Stromal cell of bone marrow (primary cell): ENCODE results near the gene CCDC85A.
A peak's percentile ranks its signal among the peaks of the same experiment; 100 is the strongest.

Source experiments
- DNase-seq: peaks from one replicate; pipeline ENCODE4 v3.0.0-alpha.2; 2012; ENCODE audit warnings: low read depth

Gene CCDC85A

DNA sequence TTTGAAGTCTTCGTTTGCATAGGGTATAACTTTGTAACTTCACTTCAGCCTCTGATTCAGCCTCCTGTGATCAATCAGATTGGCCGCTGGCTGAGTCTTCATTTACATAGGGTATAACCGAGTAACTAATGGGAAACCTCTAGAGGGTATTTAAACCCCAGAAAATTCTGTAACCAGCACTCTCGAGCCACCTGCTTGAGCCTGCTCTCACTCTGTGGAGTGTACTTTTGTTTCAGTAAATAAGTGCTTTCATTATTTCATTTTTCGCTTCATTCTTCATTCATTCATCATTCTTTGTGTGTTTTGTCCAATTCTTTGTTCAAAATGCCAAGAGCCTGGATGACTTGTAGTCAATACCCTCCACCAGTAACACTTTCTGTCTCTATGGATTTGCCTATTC lies 56.4 kb downstream of the CCDC85A start:
- no peak for DNase-seq

DNA sequence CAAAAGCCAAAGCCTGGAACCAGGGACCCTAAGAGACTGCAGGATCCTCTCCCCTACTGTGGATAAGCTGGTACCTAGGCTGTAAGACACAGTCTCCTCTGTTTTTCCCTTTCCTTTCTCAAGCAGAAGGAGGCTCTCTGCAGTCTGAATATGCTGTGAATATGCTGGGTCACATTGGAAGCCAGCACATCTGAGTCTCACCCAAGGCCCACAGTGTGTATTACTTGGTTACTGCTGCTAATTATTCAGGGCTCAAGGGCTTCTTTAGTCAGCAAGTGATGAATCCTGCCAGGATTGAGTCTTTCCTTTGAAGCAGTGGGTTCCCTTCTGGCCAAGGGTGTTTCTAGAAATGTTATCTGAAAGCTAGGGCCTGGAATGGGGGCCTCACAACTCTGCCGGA lies 60.7 kb downstream of the CCDC85A start:
- DNase-seq = no peak

DNA sequence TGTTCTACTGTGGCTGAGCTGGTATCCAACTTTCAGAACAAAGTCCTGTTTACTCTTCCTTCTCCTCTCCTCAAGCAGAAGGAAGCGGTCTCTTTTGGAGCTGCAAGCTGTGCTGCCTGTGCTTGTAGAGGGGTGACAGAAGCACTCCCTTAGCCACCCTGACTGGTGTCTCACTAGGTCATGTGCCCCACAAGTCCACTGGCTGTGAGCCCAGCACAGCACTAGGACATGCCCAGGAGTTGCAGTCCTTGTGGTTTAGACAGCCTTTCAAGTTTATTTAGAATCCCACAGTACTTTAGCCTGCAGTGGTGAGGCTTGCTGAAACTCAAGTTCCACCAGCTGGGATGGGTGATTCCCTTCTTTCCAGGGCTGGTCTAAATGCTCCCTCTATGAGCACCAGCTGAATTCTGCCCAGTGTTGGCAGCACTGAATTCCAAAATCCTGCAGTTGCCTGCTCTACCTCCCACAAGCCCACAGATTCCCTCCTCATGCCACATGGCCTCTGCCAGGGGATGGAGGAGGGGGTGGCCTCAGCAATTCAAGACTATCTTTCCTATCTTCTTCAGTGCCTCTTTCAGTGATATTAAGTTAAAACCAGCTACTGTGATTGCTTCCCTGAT lies 61.2 kb downstream of the CCDC85A start:
- DNase-seq = no peak

DNA sequence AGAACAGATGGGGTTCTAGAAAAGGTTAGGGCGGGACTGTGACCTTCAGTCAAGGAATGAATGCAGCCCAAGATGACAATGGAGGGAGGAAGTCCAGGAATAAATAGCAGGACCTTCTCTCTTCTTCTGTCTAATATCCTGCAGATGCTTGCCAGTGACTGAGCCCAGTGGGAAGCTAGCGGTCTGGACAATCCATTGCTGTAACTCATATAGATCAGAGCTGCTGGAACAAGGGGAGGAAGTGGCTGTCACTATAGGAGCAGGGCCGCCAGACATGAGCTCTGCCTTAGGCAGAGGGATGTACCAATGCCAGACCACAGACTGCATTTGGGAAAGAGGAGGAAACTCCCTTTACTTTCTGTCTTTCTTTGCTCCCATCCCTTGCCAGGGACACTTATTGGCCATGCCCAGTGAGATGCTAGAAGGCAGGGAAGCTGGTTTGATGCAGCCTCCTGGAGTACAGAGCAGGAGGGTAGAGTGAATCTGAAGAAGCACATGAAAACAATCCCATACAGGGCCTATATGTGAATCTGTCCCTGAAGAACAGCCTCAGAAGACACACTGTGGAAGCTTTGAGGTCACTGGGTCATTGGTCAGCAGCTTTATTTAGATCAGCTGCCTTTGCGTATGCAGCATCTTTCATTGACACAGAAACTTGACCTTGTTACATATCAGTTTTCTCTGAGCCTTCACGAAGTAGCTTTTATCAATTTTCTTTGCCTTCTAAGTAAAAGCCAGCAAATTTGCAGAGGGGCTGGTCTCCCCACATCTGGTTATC lies 65.4 kb downstream of the CCDC85A start:
- DNase-seq = no peak

DNA sequence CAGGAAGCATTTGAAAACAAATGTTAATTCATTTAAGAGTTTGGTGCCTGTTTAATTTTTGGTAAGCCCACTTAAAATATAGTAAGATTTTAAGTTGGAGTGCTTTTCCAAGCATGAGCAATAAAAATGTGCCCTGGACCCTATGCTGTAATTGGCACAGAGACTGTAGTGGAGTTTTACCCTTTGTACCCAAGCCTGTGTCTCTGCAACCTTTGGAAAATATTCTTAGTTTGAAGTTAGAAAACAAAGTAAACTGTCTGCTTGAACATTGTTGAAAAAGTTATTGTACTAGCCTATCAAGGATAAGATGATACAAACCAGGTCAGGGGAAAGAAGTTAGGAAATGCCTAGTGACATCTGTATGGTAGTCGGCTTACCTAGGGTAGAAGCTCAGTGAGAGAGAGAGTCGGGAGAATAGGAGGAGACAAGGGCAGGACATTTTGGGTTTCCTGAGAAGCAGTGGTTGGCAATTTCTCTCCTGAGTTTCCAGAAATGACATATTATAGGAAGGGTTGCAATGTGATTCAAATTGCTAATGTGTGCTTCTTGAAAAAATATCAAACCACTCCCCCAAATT lies 66.5 kb downstream of the CCDC85A start:
- DNase-seq = no peak

DNA sequence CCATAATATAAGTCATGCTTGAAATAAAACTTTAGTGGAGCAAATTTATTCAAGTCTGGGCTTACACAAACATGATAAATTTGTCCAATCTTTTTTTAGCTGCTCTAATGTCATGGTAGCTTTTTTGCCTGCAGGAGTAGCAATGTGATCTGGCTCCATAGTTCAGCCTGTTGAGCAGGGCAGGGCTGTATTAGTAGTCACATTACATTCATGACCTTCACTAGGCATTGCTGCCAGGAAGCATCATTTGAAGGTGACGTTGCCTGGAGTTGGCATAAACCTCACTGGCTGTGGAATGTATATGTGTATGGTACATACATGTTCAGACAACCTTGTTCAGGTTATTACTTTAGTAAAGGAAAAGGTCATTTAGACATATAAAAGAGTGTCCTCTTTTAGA lies 76.6 kb downstream of the CCDC85A start:
- no peak for DNase-seq

DNA sequence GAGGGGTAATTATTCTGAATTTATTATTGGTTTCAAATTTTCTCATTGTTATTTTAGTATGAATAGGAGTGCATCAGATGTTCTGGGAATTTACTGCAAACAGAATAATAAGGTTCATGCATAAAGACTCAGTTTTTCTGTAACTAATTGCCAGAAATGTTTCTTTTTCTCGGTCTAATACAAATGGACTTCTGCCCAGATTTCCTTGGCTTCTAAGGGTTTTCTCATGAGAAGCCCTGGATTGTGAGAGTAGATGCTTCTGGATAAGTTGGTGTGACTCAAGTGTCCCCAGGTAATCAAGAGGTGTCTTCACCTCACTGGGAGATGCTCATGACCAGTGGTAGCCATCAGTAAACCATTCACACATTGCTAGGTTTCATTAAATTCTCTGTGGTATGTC lies 78.5 kb downstream of the CCDC85A start:
- DNase-seq = no peak

DNA sequence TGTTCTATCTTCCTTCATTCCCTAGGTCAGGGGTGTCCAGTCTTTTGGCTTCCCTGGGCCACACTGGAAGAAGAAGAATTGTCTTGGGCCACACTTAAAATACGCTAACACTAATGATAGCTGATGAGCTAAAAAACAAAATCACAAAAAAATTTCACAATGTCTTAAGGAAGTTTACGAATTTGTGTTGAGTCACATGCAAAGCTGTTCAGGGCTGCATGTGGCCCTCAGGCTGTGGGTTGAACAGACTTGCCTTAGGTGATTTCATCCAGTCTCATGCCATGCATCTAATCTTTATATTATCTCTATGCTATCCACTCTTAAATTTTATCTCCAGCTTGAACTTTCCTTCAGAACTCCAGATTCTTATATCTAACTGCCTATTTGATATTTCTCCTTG lies 80.1 kb downstream of the CCDC85A start:
- no peak for DNase-seq

DNA sequence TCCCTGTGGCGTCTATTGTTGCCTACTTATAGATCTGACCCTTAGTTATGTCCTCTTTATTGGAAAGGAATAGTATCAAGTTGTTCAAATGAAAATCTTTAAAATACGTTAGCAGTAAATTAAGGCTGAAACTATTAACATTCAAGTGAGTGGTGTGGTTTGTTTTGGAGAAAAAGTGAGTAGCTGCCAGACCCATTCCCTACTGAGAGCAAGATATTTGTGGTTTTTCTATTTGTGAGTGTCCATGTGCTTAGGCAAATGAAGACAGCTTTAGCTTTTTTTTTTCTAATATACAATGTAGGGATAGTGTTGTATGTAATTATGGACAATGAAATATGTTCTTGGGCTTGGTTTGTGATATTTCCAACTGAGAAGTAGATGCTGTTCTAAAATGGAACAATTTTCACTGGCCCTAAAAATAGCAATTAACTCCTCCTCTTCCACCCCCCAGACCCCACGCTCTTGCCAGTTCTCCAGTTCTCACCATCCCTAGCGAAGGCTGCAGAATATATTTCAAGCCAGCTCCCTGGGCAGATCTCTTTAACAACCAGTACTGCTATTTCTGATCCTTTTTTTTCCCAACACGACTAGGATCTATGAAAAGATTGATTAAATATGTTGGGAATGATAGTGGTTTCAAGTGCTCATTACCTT lies 83.1 kb downstream of the CCDC85A start:
- DNase-seq = no peak

DNA sequence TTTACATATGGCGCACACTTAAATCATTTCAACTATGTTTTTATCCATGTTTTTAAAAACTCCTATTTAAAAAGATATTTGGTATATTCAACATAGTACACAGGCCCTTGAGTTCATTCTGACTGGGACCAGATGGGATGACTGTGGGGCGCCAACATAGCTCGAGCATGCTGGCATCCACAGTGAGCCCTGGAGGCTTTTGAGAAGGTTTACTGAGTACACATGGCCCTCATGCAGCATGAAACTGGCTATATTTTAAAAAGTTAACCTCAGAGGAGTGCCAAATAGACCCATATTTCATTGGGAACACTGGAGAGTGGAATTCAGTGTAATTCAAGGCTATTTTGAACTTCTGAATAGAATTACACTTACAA lies 83.6 kb downstream of the CCDC85A start:
- DNase-seq = no peak

DNA sequence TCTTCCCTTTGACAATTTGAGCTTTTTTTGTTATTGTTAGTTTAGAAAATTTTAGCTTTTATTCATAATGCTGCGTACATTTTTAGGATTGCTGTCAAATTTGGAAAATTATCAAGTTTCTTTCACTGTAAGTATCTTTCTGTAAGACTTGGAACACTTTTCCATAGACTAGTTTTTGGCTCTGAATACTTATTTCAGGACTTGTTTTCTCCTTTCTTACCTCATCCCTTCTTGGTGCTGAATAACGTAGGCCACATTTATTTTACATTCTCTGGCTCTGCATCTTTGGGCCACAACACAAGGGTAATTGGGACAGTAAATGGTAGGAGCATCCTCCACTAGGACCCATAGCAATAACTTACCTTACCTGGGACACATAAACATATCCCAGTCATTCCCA lies 85.1 kb downstream of the CCDC85A start:
- DNase-seq = no peak

DNA sequence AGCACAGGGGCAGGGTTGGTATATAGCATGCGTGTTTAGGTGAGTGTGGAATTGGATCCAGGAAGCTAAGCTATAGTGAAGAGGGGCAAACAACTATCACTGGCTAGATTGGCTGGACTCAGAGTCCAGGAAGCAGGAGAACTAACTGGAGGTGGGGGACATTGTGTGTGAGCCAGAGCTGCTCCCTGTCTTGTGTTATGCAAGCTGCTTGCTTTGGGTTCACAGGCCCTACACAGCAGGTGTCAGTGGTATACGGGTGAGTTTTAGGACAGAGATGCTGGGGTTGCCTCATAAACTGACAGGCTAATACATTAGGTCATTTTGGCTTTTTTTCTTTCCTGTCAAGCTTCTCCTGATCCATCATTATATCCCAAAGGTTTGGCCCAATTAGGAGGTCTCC lies 87.5 kb downstream of the CCDC85A start:
- DNase-seq = no peak

DNA sequence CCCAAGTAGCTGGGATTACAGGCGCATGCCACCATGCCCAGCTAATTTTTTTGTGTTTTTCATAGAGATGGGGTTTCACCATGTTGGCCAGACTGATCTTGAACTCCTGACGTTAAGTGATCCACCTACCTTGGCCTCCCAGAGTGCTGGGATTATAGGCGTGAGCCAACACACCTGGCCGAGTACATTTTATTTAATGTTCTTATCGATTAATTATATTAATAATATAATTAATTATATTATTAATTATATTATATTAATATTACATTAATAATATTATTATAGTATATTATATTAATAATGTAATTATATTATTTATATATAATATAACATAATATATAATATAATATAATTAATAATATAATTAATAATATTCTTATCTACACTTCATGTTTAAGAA lies 101.4 kb downstream of the CCDC85A start:
- no peak for DNase-seq

DNA sequence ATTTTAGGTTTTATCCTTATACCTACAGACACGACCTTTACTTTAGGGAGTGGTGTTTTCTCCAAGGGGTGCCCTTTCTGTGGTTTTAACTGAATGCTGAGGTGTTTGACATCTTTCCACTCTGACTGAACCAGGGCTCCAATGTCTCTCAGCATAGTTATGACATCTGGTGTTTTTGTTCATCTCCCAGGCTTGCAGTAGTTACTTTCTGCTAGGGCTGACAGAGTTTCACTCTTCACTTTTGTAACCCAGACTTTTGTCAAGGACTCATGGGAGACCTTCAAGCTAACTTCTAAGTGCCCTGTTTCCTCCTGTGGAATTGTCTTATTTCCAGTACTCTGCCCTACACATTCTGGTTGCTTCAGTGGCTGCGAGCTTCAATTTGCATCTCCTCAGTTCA lies 103.1 kb downstream of the CCDC85A start:
- DNase-seq = no peak

DNA sequence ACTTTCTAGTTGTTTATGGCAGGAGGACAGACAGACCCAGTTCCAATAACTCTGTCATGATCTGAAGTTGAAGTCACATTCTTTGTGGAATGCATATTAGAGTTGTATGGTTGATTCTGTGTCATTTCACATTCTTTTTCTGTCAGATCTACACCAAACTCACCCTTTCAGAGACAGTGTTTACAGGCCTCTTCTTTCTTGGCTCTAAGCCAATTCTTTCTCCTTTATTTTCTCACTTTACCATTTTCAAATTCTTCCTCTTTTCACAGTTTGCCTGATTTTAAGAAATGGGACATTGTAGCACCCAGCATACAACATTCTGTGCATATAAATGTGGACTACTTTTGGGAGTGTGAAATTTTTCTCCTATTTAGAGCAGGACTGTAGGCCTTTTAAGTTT lies 103.7 kb downstream of the CCDC85A start:
- DNase-seq = no peak

DNA sequence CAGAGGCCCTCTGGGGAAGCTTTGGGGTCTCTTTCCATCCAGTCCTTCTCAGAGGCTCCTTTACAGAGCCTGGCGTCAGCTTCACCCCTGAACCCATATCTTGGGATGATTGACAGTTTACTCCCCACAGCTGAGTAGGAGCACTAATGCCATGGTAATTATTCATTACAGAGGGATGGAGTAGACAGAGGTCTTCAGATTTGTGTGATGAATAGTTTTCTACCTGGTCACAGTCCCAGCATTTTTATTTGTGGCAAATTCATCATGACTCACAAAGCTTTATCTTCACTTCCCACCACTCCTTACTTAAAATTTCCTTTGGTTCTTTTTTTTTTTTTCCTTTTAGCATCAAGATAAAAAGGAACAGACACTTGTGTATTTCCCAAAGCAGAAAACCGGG lies 104.2 kb downstream of the CCDC85A start:
- peak; percentile 3 for DNase-seq

DNA sequence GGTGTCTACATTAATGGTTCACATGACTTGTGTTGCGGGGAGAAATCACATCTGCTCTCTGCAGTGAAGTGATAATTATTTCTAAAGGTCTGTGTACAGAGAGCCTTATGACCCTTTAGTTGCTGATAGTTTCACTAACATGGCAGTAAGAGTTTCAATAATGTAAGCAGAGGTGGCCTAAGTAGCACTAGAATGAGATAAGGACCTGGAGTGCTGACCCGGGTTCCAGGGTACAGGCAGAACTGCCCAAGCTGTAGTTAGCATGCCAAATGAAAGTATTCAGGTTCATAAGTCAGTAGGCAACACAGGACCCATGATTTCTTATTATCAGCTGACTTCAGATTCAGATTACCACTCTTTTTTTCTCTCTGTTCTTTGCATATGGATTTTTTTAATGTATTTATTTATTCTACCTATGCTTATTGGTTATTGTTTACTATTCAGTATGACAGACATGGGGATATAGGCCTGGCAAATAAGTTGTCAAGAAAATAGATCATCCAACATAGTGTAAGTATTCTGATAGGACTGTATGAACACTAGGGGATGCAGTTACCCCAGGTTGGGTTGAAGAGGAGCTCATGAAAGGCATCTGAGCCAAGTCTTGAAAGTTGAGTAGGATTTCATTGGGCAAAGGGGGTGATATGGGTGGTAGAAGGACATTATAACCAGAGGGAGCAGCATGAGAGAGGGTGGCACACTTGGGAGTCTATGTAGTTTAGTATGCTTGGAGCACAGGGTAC lies 105.2 kb downstream of the CCDC85A start:
- DNase-seq = no peak

DNA sequence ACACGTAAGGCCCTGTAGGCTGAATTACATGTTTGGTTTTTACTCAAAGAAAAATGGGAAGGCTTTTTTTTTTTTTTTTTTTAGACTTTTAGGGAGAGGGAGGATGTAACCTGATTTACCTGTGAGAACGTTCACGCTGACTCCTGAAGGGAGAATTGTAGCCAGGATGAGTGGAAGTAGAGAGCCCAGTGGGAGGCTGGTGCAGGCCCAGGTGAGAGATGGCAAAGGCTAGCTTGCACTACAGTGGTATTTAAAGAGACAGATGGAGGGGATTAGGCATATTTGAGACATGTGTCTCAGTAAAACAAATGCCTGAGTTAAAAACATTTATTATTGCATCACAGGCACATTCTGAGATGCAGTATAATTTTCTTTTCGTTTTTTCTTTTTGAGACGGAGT lies 107.9 kb downstream of the CCDC85A start:
- no peak for DNase-seq

DNA sequence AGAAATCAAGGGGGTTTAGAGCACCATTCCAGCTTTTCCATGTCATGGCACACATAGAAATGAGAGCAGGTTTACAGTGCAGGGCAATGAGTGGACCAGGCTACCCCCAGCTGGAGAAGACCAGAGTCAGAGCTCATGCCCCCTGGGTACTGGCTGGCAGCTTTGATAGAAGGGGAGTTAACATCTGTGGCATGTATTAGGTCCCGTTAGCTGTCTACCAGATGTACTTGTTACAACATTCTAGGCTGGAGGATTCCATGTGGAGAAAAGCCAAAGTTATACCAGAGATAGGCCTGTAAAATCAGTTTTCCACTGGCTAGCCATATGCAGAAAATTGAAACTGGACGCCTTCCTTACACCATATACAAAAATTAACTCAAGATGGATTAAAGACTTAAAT lies 109.2 kb downstream of the CCDC85A start:
- DNase-seq = no peak

DNA sequence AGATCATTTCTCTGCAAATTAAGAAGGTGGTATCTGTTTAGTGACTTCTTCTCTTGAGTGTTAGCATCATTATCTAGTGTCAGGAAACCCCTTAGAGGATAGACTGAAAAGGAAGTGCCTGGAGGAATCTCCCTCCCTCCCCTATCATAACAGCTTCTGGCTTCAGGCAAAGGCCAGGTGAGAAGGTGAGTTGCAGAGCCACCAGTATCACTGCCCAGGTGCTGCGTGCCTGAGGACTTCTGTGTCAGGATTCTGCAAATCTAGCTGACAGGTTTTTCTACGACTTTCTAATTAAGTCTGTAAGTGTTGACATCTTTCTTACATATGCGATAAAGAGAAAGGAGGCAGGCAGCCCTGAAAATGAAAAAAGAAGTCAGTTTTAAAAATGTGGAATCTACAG lies 111.9 kb downstream of the CCDC85A start:
- no peak for DNase-seq

DNA sequence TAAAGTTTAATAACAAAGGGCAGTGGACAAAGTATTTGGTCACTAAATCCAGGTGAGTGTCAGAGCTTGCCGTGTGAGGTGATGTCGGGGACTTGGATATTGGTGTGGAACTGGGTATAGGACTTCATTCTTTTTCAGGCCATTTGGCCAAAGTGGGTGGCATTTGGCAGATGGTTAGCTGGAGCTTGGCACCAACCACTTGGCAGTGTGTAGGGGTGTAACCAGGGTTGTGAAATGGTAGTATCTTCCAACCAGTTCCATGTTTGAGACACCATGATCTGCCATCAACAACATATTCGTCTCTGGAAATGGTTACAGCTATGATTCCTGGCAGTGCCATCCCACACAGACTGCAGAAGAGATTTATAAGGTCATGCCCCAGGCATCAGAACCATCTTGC lies 113.9 kb downstream of the CCDC85A start:
- no peak for DNase-seq

DNA sequence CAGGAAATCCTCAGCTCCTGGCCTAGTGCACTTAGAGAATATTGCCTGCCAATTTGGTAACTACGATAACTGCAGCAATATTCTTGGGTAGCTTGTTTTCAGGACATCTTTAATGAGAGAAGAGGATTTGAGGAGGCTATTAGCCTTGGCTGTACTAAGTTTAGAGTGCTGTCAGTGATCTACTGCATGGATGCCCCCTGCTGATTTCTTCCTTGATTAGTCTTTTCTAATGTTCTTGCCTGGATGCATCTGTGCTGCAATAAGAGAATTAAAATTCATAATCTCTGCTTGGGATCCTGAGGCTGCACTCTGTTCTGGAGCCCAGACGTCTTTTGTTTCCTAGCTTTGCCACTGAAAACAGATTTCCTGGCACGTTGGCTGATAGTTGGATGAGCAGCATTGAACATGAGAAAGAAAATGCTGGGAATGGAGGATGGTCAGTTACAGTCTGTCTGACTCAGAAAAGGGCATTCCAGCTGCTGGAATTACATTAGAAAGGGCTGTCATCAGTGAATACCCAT lies 115.4 kb downstream of the CCDC85A start:
- DNase-seq = peak; percentile 28
